ENCODE data around the gene FAHD1. TPM values are rescaled to one million over a fixed set of nuclear protein-coding genes. Genes with fewer than 3 reads are reported as not detected.

The FAHD1 gene
- total and polyA plus RNA-seq, 4 donors, result 42.7 to 84.2 (median 61.4) TPM

- no peak overlapping the region for H3K9ac ChIP-seq (ENCODE audit: low read depth in 1 of 2, low read length in 2 of 2)
- H3K4me3 ChIP-seq (ENCODE audit: low read depth in 1 of 3, low read length in 3 of 3), result no peak overlapping the region
- peaks cover 0 to 18% (median 9%) of the 10 kb centered on the region in 4 donors for H3K36me3 ChIP-seq (ENCODE audit: control insufficient read depth in 4 of 4, insufficient read depth in 3 of 4, low read depth in 1 of 4, low read length in 3 of 4)
These were observed 46.3 kb upstream of the FAHD1 start for GRCh38 chr16:1780677-1781072.

GRCh38 chr16:1781254-1781653 is 45.8 kb upstream of the FAHD1 start:
- H3K27me3 ChIP-seq (ENCODE audit: control insufficient read depth in 4 of 4, insufficient read depth in 4 of 4, low read length in 3 of 4), result no peaks in the 10 kb centered on the region
- 67% methylated on average over 20 of the region's 20 CpGs for WGBS
- peak overlapping the region in 2 of 3 donors; percentile 83 to 90 for H3K4me3 ChIP-seq (ENCODE audit: low read depth in 1 of 3, low read length in 3 of 3)
- H3K9ac ChIP-seq (ENCODE audit: low read depth in 1 of 2, low read length in 2 of 2), result peak overlapping the region; percentile 68 to 75
- H3K4me1 ChIP-seq (ENCODE audit: control insufficient read depth in 4 of 4, insufficient read depth in 4 of 4, low read length in 3 of 4), result peaks cover 14 to 59% (median 41%) of the 10 kb centered on the region in 4 donors
- DNase-seq (ENCODE audit: low spot score), result no peak
- H3K36me3 ChIP-seq (ENCODE audit: control insufficient read depth in 4 of 4, insufficient read depth in 3 of 4, low read depth in 1 of 4, low read length in 3 of 4), result peaks cover 0 to 18% (median 8%) of the 10 kb centered on the region in 4 donors
- no peaks in the 10 kb centered on the region for H3K9me3 ChIP-seq (ENCODE audit: control insufficient read depth in 4 of 4, low read length in 3 of 4)
- H3K27ac ChIP-seq (ENCODE audit: low read depth in 1 of 2, low read length in 2 of 2), result peak overlapping the region; percentile 84 to 87
- TF ChIP-seq RXRA (IDR thresholded peaks at IDR 0.05) (no peak), NR2F2 (IDR thresholded peaks at IDR 0.05) (no peak), CTCF (IDR thresholded peaks at IDR 0.05; ENCODE audit: low read depth, low read length, missing input control) (no peak), SP1 (IDR thresholded peaks at IDR 0.05) (no peak), ZBTB33 (IDR thresholded peaks at IDR 0.05) (no peak), FOXA1 (IDR thresholded peaks at IDR 0.05) (no peak), YY1 (IDR thresholded peaks at IDR 0.05) (no peak), JUND (IDR thresholded peaks at IDR 0.05) (no peak), FOXA2 (IDR thresholded peaks at IDR 0.05) (no peak)

More at GRCh38 chr16:1780677-1781072, 46.3 kb upstream of the FAHD1 start:
- Histone ChIP-seq H3K4me1 (ENCODE audit: control insufficient read depth in 4 of 4, insufficient read depth in 4 of 4, low read length in 3 of 4) (peaks cover 14 to 58% (median 37%) of the 10 kb centered on the region in 4 donors), H3K27me3 (ENCODE audit: control insufficient read depth in 4 of 4, insufficient read depth in 4 of 4, low read length in 3 of 4) (no peaks in the 10 kb centered on the region), H3K27ac (ENCODE audit: low read depth in 1 of 2, low read length in 2 of 2) (peak overlapping the region; percentile 84 to 87), H3K9me3 (ENCODE audit: control insufficient read depth in 4 of 4, low read length in 3 of 4) (no peaks in the 10 kb centered on the region)
- no peak for DNase-seq (ENCODE audit: low spot score)
- WGBS, result 53% methylated on average over 6 of the region's 6 CpGs
- TF ChIP-seq CTCF (IDR thresholded peaks at IDR 0.05; ENCODE audit: low read depth, low read length, missing input control) (no peak), GABPA (IDR thresholded peaks at IDR 0.05 in 1 of 2, conservative IDR thresholded peaks at IDR 0.05 in 1 of 2) (no peak), SP1 (IDR thresholded peaks at IDR 0.05) (no peak), HNF4G (IDR thresholded peaks at IDR 0.05) (no peak), FOXA2 (IDR thresholded peaks at IDR 0.05) (no peak), MAX (IDR thresholded peaks at IDR 0.05) (no peak), TAF1 (conservative IDR thresholded peaks at IDR 0.05) (no peak), REST (IDR thresholded peaks at IDR 0.05) (no peak), YY1 (IDR thresholded peaks at IDR 0.05) (no peak), RXRA (IDR thresholded peaks at IDR 0.05) (no peak), EGR1 (IDR thresholded peaks at IDR 0.05; ENCODE audit: low read depth in 2 of 2) (no peak), FOXA1 (IDR thresholded peaks at IDR 0.05) (no peak)

All from liver (tissue), 9 donors.